ENCODE results near the gene PBLD. TPM values are rescaled to one million over a fixed set of nuclear protein-coding genes. Genes with fewer than 3 reads are reported as not detected.
"Not testable (repeated sequence)": the region's sequence is repeated elsewhere in the genome, so short reads cannot be mapped to it uniquely, and the experiment has no call there.

PBLD gene
- total RNA-seq, 1 donor from 2014 or later = 1.5 TPM

- intact Hi-C loops (cut with micrococcal nuclease) = loop anchor here (5.0 kb wide), 1 partner anchor 72 kb away; no protein-coding TSS in a partner anchor
These were observed 48.4 kb downstream of the PBLD start for GRCh38 chr10:68284062-68285001.

- intact Hi-C loops (cut with micrococcal nuclease) = no loop called here
These were observed 52.0 kb downstream of the PBLD start for GRCh38 chr10:68280758-68281157.

GRCh38 chr10:68278906-68279753 is 53.6 kb downstream of the PBLD start:
- intact Hi-C loops (cut with micrococcal nuclease) = not testable (repeated sequence)

GRCh38 chr10:68277814-68278213 is 54.9 kb downstream of the PBLD start:
- intact Hi-C loops (cut with micrococcal nuclease) = not testable (repeated sequence)

GRCh38 chr10:68276224-68276623 is 56.5 kb downstream of the PBLD start:
- intact Hi-C loops (cut with micrococcal nuclease) = no loop called here

GRCh38 chr10:68275600-68276126 is 57.1 kb downstream of the PBLD start:
- intact Hi-C loops (cut with micrococcal nuclease) = no loop called here

GRCh38 chr10:68272833-68273232 is 59.9 kb downstream of the PBLD start:
- intact Hi-C loops (cut with micrococcal nuclease) = no loop called here

- intact Hi-C loops (cut with micrococcal nuclease) = no loop called here
These were observed 61.4 kb downstream of the PBLD start for GRCh38 chr10:68271196-68271882.

GRCh38 chr10:68269562-68270290 is 63.0 kb downstream of the PBLD start:
- intact Hi-C loops (cut with micrococcal nuclease) = no loop called here

GRCh38 chr10:68261132-68261856 is 71.4 kb downstream of the PBLD start:
- intact Hi-C loops (cut with micrococcal nuclease) = no loop called here

GRCh38 chr10:68253346-68253745 is 79.4 kb downstream of the PBLD start:
- intact Hi-C loops (cut with micrococcal nuclease) = no loop called here

GRCh38 chr10:68251625-68252495 is 80.9 kb downstream of the PBLD start:
- intact Hi-C loops (cut with micrococcal nuclease) = no loop called here

- intact Hi-C loops (cut with micrococcal nuclease) = no loop called here
These were observed 81.6 kb downstream of the PBLD start for GRCh38 chr10:68251151-68251550.

- intact Hi-C loops (cut with micrococcal nuclease) = no loop called here
These were observed 83.4 kb downstream of the PBLD start for GRCh38 chr10:68249297-68249696.

GRCh38 chr10:68247931-68248330 is 84.8 kb downstream of the PBLD start:
- intact Hi-C loops (cut with micrococcal nuclease) = no loop called here

GRCh38 chr10:68246397-68246796 is 86.3 kb downstream of the PBLD start:
- intact Hi-C loops (cut with micrococcal nuclease) = not testable (repeated sequence)

- intact Hi-C loops (cut with micrococcal nuclease) = no loop called here
These were observed 90.7 kb downstream of the PBLD start for GRCh38 chr10:68242051-68242450.

GRCh38 chr10:68239596-68240150 is 93.1 kb downstream of the PBLD start:
- intact Hi-C loops (cut with micrococcal nuclease) = no loop called here

- intact Hi-C loops (cut with micrococcal nuclease) = no loop called here
These were observed 93.7 kb downstream of the PBLD start for GRCh38 chr10:68239069-68239468.

Data from T-helper 2 cell treated with Interferon-gamma antibody and Interleukin-4, amounts not matched to agents 100 ng/mL and 5 ng/mL, for 36 hours (primary cell).